Thyroid gland (tissue), 4 donors: ENCODE results near the gene PPP1R15B. TPM values are rescaled to one million over a fixed set of nuclear protein-coding genes. Genes with fewer than 3 reads are reported as not detected.

Experiments
- DNase-seq, 2 donors: peaks; one replicate each; pipeline ENCODE4 v3.0.0-alpha.2; 2019
- H3K27ac ChIP-seq, 3 donors: fragments of 200-600 bp; sonication (generic); 1 replicate in 2 of 3; 2 replicates in 1 of 3; pipeline ENCODE4 v1.5.1; 2016 to 2019; ENCODE audit warnings: mild to moderate bottlenecking in 1 of 3, moderate library complexity in 1 of 3
- H3K27me3 ChIP-seq: fragments of 200-600 bp; sonication (generic); one replicate; pipeline ENCODE4 v1.5.1; 2019
- H3K36me3 ChIP-seq, 2 donors: fragments of 200-600 bp; sonication (generic); one replicate each; pipeline ENCODE4 v1.5.1; 2016 to 2019
- H3K4me1 ChIP-seq, 2 donors: fragments of 200-600 bp; sonication (generic); one replicate each; pipeline ENCODE4 v1.5.1; 2017 to 2019
- H3K4me3 ChIP-seq, 3 donors: fragments of 200-600 bp; sonication (generic); replicated peaks in 1 of 3; 1 replicate in 2 of 3; 2 replicates in 1 of 3; pipeline ENCODE4 v1.5.1; 2016; ENCODE audit warnings: mild to moderate bottlenecking in 1 of 3
- H3K9me3 ChIP-seq: fragments of 200-600 bp; sonication (generic); one replicate; pipeline ENCODE4 v1.5.1; 2017
- CTCF ChIP-seq, 6 experiments: fragments of 200-600 bp in 3 of 6; fragments of 450-650 bp in 3 of 6; sonication (generic) in 3 of 6; IDR thresholded peaks; one replicate each; pipeline ENCODE4 v1.5.1; 2016 to 2019; ENCODE audit warnings: antibody characterized with exemption in 6 of 6, mild to moderate bottlenecking in 2 of 6, inconsistent platforms in 1 of 6, moderate library complexity in 1 of 6
- POLR2A ChIP-seq, 2 donors: fragments of 450-650 bp; IDR thresholded peaks; one replicate each; pipeline ENCODE4 v1.6.1; 2017; ENCODE audit warnings: antibody characterized with exemption in 2 of 2, mild to moderate bottlenecking in 2 of 2, moderate library complexity in 1 of 2
- WGBS, 2 donors: methylation state at CpG; one replicate each; pipeline ENCODE4 v1.1.5; 2017; 5-methylcytosine and 5-hydroxymethylcytosine counted together
- intact Hi-C: fragments of 100-400 bp; cut with DNase I; formaldehyde crosslinking; loops from one replicate; pipeline ENCODE4 v1.15.1; 2023
- total RNA-seq, 4 donors: library from RNA; depleted of rRNA; stranded (reverse); fragments of >200 nt; gene quantifications; one replicate each; pipeline ENCODE4 v1.2.3, GENCODE V29; 2016

Gene PPP1R15B
- total RNA-seq, 4 donors from 2014 or later, result 63.0 to 89.8 (median 66.2) TPM

GRCh38 chr1:204441558-204441957, 29.9 kb upstream of the PPP1R15B start:
- intact Hi-C loops, result no loop called here
- peak overlapping the region in 1 of 3 donors; percentile 44 for H3K27ac ChIP-seq
- peaks cover 14 to 32% of the 10 kb centered on the region in 2 donors for H3K36me3 ChIP-seq
- H3K4me1 ChIP-seq, result peaks cover 6 to 22% of the 10 kb centered on the region in 2 donors
- no peaks in the 10 kb centered on the region for H3K9me3 ChIP-seq
- no peaks in the 10 kb centered on the region for H3K27me3 ChIP-seq
- DNase-seq, result no peak
- no peak for TF ChIP-seq POLR2A (IDR thresholded peaks at IDR 0.05)
- TF ChIP-seq CTCF (IDR thresholded peaks at IDR 0.05), result no peak
- 86 to 87% methylated on average over 6 of the region's 6 CpGs for WGBS, 2 donors
- no peak overlapping the region for H3K4me3 ChIP-seq

DNA sequence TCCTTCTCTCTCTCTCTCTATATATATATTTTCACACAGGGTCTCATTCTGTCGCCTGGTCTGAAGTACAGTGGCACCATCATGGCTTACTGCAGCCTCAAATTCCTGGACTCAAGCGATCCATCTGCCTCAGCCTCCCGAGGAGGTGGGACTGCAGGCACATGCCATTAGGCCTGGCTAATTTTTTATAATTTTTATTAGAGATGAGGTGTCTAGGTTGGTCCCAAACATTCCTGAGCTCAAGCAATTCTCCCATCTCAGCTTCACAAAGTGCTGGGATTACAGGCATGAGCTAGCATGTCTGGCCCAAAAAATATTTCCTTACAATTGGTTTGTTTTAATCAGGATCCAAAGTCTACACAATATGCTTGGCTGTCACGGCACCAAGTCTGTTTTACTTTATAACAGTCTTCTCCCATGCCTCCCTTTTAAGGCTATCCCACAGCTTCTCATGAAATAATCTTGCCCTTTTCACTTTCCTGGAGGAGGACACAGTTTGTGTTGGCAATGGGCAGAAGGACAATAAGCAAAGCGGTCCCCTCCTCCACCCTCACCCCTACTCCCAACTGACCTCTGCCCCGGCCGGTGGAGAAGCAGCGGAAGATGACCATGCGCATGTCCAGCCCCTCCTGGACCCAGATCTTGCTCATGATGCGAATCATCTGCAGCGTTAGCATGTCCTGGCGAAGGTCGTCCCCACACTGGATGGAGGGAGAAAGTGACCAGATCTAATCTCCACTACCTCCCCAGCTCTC, 28.2 kb upstream of the PPP1R15B start:
- WGBS, 2 donors, result 78 to 82% methylated on average over 13 of the region's 13 CpGs
- Histone ChIP-seq H3K9me3 (no peaks in the 10 kb centered on the region), H3K27me3 (no peaks in the 10 kb centered on the region), H3K27ac (no peak overlapping the region), H3K4me3 (no peak overlapping the region), H3K36me3 (peaks cover 14 to 31% of the 10 kb centered on the region in 2 donors), H3K4me1 (peaks cover 6 to 20% of the 10 kb centered on the region in 2 donors)
- intact Hi-C loops, result no loop called here
- no peak for DNase-seq
- TF ChIP-seq POLR2A (IDR thresholded peaks at IDR 0.05) (no peak), CTCF (IDR thresholded peaks at IDR 0.05) (no peak)

- peak; percentile 20 to 23 for DNase-seq
- Histone ChIP-seq H3K36me3 (peaks cover 7 to 25% of the 10 kb centered on the region in 2 donors), H3K27ac (no peak overlapping the region), H3K4me1 (peaks cover 6 to 19% of the 10 kb centered on the region in 2 donors), H3K4me3 (no peak overlapping the region), H3K27me3 (no peaks in the 10 kb centered on the region), H3K9me3 (no peaks in the 10 kb centered on the region)
- 81 to 87% methylated on average over 1 to 7 of the region's 7 CpGs for WGBS, 2 donors
- no peak for TF ChIP-seq POLR2A (IDR thresholded peaks at IDR 0.05)
- no peak for TF ChIP-seq CTCF (IDR thresholded peaks at IDR 0.05)
- intact Hi-C loops, result no loop called here
These were observed 27.0 kb upstream of the PPP1R15B start for GRCh38 chr1:204438628-204439027.

- intact Hi-C loops, result no loop called here
- Histone ChIP-seq H3K9me3 (no peaks in the 10 kb centered on the region), H3K27ac (no peak overlapping the region), H3K27me3 (no peaks in the 10 kb centered on the region), H3K4me1 (peaks cover 2 to 12% of the 10 kb centered on the region in 2 donors), H3K36me3 (peaks cover 7 to 22% of the 10 kb centered on the region in 2 donors), H3K4me3 (no peak overlapping the region)
- 83 to 85% methylated on average over 8 of the region's 8 CpGs for WGBS, 2 donors
- DNase-seq, result no peak
- no peak for TF ChIP-seq CTCF (IDR thresholded peaks at IDR 0.05)
- no peak for TF ChIP-seq POLR2A (IDR thresholded peaks at IDR 0.05)
These were observed 26.4 kb upstream of the PPP1R15B start for GRCh38 chr1:204437796-204438570.

- intact Hi-C loops, result no loop called here
- Histone ChIP-seq H3K36me3 (peaks cover 10 to 20% of the 10 kb centered on the region in 2 donors), H3K9me3 (no peaks in the 10 kb centered on the region), H3K27ac (no peak overlapping the region), H3K4me3 (no peak overlapping the region), H3K4me1 (peaks cover 0 to 8% of the 10 kb centered on the region in 2 donors), H3K27me3 (no peaks in the 10 kb centered on the region)
- 93 to 96% methylated on average over 3 of the region's 3 CpGs for WGBS, 2 donors
- TF ChIP-seq POLR2A (IDR thresholded peaks at IDR 0.05) (no peak), CTCF (IDR thresholded peaks at IDR 0.05) (no peak)
- no peak for DNase-seq
These were observed 24.3 kb upstream of the PPP1R15B start for GRCh38 chr1:204435872-204436271.
